Calu3 (cell line): ENCODE data around the gene CLIP1. TPM values are rescaled to one million over a fixed set of nuclear protein-coding genes. Genes with fewer than 3 reads are reported as not detected.
"Not testable (repeated sequence)": the region's sequence is repeated elsewhere in the genome, so short reads cannot be mapped to it uniquely, and the experiment has no call there.

ENCODE experiments used
- BruUV-seq: library from RNA; stranded (reverse); fragments of 400-500 nt; replicated peaks from 2 replicates; lab custom pipeline; 2021; lab: Mats Ljungman, UMichigan
- CTCF ChIA-PET: fragments of 300-600 bp; sonication (Branson Sonifier 250); formaldehyde crosslinking; loops from one replicate; lab custom pipeline; 2022; ENCODE audit warnings: antibody characterized with exemption; lab: Charles Lee
- DNase-seq: peaks from one replicate; pipeline ENCODE4 v3.0.0; 2022
- H3K27ac Mint-ChIP-seq: one replicate; pipeline ENCODE4 v1.8.0; 2022; ENCODE audit warnings: mixed read lengths; ENCODE audit not compliant: unreplicated experiment
- H3K27me3 Mint-ChIP-seq: one replicate; pipeline ENCODE4 v1.8.0; 2022; ENCODE audit warnings: mixed read lengths; ENCODE audit not compliant: unreplicated experiment
- H3K36me3 Mint-ChIP-seq: one replicate; pipeline ENCODE4 v1.8.0; 2022; ENCODE audit warnings: mild to moderate bottlenecking, moderate library complexity, mixed read lengths; ENCODE audit not compliant: insufficient read depth, unreplicated experiment
- H3K4me1 Mint-ChIP-seq: one replicate; pipeline ENCODE4 v1.8.0; 2022; ENCODE audit warnings: mild to moderate bottlenecking, low read depth, mixed read lengths; ENCODE audit not compliant: unreplicated experiment
- H3K4me3 Mint-ChIP-seq: one replicate; pipeline ENCODE4 v1.8.0; 2022; ENCODE audit warnings: mild to moderate bottlenecking, low read depth, moderate library complexity, mixed read lengths; ENCODE audit not compliant: unreplicated experiment
- H3K9me3 Mint-ChIP-seq: one replicate; pipeline ENCODE4 v1.8.0; 2022; ENCODE audit warnings: low read depth, mixed read lengths; ENCODE audit not compliant: unreplicated experiment
- intact Hi-C: fragments of 100-400 bp; cut with micrococcal nuclease; formaldehyde crosslinking; loops from one replicate; pipeline ENCODE4 v1.10.0; 2022; ENCODE audit not compliant: unreplicated experiment
- total RNA-seq: library from RNA; stranded (reverse); gene quantifications from 2 replicates; pipeline ENCODE4 v1.2.3, GENCODE V29; 2022
- TF ChIP-seq, protein P1 (sequence below): fragments of 200-600 bp; IDR thresholded peaks from one replicate; pipeline ENCODE4 v1.8.0; 2022; ENCODE audit warnings: antibody characterized with exemption; ENCODE audit not compliant: unreplicated experiment

Gene CLIP1
- total RNA-seq, 1 experiment from 2014 or later: 95.3 TPM

GRCh38 chr12:122381021-122381420 is 41.4 kb downstream of the CLIP1 start:
- peaks cover 38% of the 10 kb centered on the region for H3K36me3 Mint-ChIP-seq

GRCh38 chr12:122376751-122377150 is 45.7 kb downstream of the CLIP1 start:
- peaks cover 64% of the 10 kb centered on the region for H3K36me3 Mint-ChIP-seq
- BruUV-seq, H3K4me3 Mint-ChIP-seq, DNase-seq, H3K4me1 Mint-ChIP-seq, H3K9me3 Mint-ChIP-seq, H3K27me3 Mint-ChIP-seq, H3K27ac Mint-ChIP-seq, intact Hi-C loops: not testable (repeated sequence)
- CTCF ChIA-PET: interaction anchor here (0.7 kb wide), 1 partner anchor 110 kb away, joined by 3 read pairs; no protein-coding TSS in a partner anchor

More at GRCh38 chr12:122381021-122381420, 41.4 kb downstream of the CLIP1 start:
- BruUV-seq: no TSS peak
- intact Hi-C loops: no loop called here
- Mint-ChIP-seq H3K9me3 (no peaks in the 10 kb centered on the region), H3K27me3 (no peaks in the 10 kb centered on the region), H3K27ac (no peak overlapping the region), H3K4me1 (no peaks in the 10 kb centered on the region), H3K4me3 (no peak overlapping the region)
- TF ChIP-seq, protein P1, sequence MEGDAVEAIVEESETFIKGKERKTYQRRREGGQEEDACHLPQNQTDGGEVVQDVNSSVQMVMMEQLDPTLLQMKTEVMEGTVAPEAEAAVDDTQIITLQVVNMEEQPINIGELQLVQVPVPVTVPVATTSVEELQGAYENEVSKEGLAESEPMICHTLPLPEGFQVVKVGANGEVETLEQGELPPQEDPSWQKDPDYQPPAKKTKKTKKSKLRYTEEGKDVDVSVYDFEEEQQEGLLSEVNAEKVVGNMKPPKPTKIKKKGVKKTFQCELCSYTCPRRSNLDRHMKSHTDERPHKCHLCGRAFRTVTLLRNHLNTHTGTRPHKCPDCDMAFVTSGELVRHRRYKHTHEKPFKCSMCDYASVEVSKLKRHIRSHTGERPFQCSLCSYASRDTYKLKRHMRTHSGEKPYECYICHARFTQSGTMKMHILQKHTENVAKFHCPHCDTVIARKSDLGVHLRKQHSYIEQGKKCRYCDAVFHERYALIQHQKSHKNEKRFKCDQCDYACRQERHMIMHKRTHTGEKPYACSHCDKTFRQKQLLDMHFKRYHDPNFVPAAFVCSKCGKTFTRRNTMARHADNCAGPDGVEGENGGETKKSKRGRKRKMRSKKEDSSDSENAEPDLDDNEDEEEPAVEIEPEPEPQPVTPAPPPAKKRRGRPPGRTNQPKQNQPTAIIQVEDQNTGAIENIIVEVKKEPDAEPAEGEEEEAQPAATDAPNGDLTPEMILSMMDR: no peak
- CTCF ChIA-PET: interaction anchor here (0.5 to 1.4 kb wide), 2 partner anchors 13 to 251 kb away, joined by 3 read pairs; no protein-coding TSS in a partner anchor
- DNase-seq: no peak

DNA sequence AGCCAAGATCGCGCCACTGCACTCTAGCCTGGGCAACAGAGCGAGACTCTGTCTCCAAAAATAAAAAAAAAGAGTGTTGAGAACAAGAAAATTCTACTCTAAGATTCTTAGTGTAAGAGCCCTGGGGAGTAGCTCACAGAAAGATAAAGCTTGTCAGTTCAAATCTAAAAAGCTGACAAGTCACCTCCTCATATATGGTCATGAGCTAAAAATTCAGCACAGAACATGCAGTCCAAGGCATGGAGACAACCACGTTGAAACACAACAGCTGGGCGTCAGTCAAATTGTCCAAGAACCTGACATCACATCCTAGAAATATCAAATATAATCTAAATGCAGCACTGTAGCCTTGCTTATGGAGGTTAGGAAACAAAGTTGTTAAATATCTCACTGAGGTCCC is 47.8 kb downstream of the CLIP1 start:
- intact Hi-C loops: no loop called here
- CTCF ChIA-PET: interaction anchor here (0.6 to 1.9 kb wide), 5 partner anchors 34 to 388 kb away, joined by 3 to 9 read pairs (median 3); no protein-coding TSS in a partner anchor
- TF ChIP-seq, protein P1: no peak
- Mint-ChIP-seq H3K27me3 (no peaks in the 10 kb centered on the region), H3K27ac (no peak overlapping the region), H3K9me3 (no peaks in the 10 kb centered on the region), H3K36me3 (peaks cover 78% of the 10 kb centered on the region), H3K4me3 (no peak overlapping the region), H3K4me1 (no peaks in the 10 kb centered on the region)
- BruUV-seq: no TSS peak
- no peak for DNase-seq

GRCh38 chr12:122371475-122372045 is 50.9 kb downstream of the CLIP1 start:
- intact Hi-C loops: no loop called here
- Mint-ChIP-seq H3K27me3 (no peaks in the 10 kb centered on the region), H3K4me1 (no peaks in the 10 kb centered on the region), H3K9me3 (no peaks in the 10 kb centered on the region), H3K4me3 (no peak overlapping the region), H3K36me3 (peaks cover 62% of the 10 kb centered on the region), H3K27ac (no peak overlapping the region)
- CTCF ChIA-PET: interaction anchor here (0.7 kb wide), 2 partner anchors 150 to 420 kb away, joined by 3 to 4 read pairs; no protein-coding TSS in a partner anchor
- no TSS peak for BruUV-seq
- DNase-seq: no peak
- TF ChIP-seq, protein P1: no peak
